Pericardium fibroblast (primary cell): ENCODE data around the gene ZNF197. TPM values are rescaled to one million over a fixed set of nuclear protein-coding genes. Genes with fewer than 3 reads are reported as not detected.

Experiments
- total RNA-seq: library from RNA; depleted of rRNA; stranded (reverse); fragments of >200 nt; gene quantifications from 2 replicates; pipeline ENCODE4 v1.2.3, GENCODE V29; 2015

Gene ZNF197
- total RNA-seq = 11.5 and 12.7 TPM in 2 replicates

GRCh38 chr3:44624749-44625480 lies at the start of gene ZNF197:
ZNF197 (plus strand) TSS chr3:44625036; CDS start chr3:44629155, 4,119 bp downstream.

GRCh38 chr3:44584646-44585501 lies 40.0 kb upstream of the ZNF197 start, which contains the start of gene ZNF660:
ZNF660 (plus strand) TSS chr3:44584964; CDS start chr3:44594194, 9,230 bp downstream.

GRCh38 chr3:44648564-44649229 lies 23.9 kb downstream of the ZNF197 start, which contains the start of gene ZNF35:
ZNF35 (plus strand) TSS chr3:44648732; CDS start chr3:44651068, 2,336 bp downstream.

Other genes starting within 250 kb of the ZNF197 start
- 4.1 and 4.5 TPM in 2 replicates for gene ZNF445, start 147.4 kb upstream of the ZNF197 start, total RNA-seq
- 4.6 and 5.7 TPM in 2 replicates for gene ZKSCAN7, start 69.8 kb upstream of the ZNF197 start, total RNA-seq
- gene ZNF660, start 40.1 kb upstream of the ZNF197 start, total RNA-seq = 1.3 and 1.9 TPM in 2 replicates
- gene ZNF35, start 23.7 kb downstream of the ZNF197 start, total RNA-seq = 2.4 and 15.1 TPM in 2 replicates
- gene ZNF502, start 87.6 kb downstream of the ZNF197 start, total RNA-seq = 4.1 and 4.6 TPM in 2 replicates
- gene ZNF501, start 104.6 kb downstream of the ZNF197 start, total RNA-seq = 3.7 and 8.9 TPM in 2 replicates
- gene KIAA1143, start 136.6 kb downstream of the ZNF197 start, total RNA-seq = 13.2 and 17.2 TPM in 2 replicates
- 0.94 and 2.0 TPM in 2 replicates for gene KIF15, start 136.8 kb downstream of the ZNF197 start, total RNA-seq
- gene TMEM42, start 236.9 kb downstream of the ZNF197 start, total RNA-seq = 33.5 and 57.5 TPM in 2 replicates
- gene TGM4, start 249.6 kb downstream of the ZNF197 start, total RNA-seq = 0.17 TPM in 1 of 2 replicates, not detected in the other